GM23338 (cell line): ENCODE measurements around the gene AP2A2. TPM values are rescaled to one million over a fixed set of nuclear protein-coding genes. Genes with fewer than 3 reads are reported as not detected.

ENCODE experiments used
- ATAC-seq: fragments of 200-7000 bp; cut with Tn5 transposase; 3 replicates; pipeline ENCODE4 v1.9.1; 2020
- DNase-seq: peaks from one replicate; pipeline ENCODE4 v3.0.0-alpha.2; 2015; ENCODE audit warnings: low spot score
- H2AFZ ChIP-seq: fragments of 200-600 bp; sonication (generic); 2 replicates; pipeline ENCODE4 v1.8.0; 2016; ENCODE audit warnings: antibody characterized with exemption, mild to moderate bottlenecking, moderate library complexity
- H3F3A ChIP-seq: fragments of 200-600 bp; sonication (generic); replicated peaks from 2 replicates; pipeline ENCODE4 v1.8.0; 2017; ENCODE audit warnings: antibody characterized with exemption, mixed run types, low read depth
- H3K27ac ChIP-seq: fragments of 200-600 bp; sonication (generic); 2 replicates; pipeline ENCODE4 v1.6.1; 2016; ENCODE audit warnings: low read depth
- H3K27me3 ChIP-seq: fragments of 200-600 bp; sonication (generic); 2 replicates; pipeline ENCODE4 v1.8.0; 2016; ENCODE audit warnings: mild to moderate bottlenecking, mixed run types, moderate library complexity; ENCODE audit not compliant: insufficient read depth
- H3K36me3 ChIP-seq: fragments of 200-600 bp; sonication (generic); 2 replicates; pipeline ENCODE4 v1.8.0; 2016; ENCODE audit warnings: mild to moderate bottlenecking; ENCODE audit not compliant: insufficient read depth
- H3K4me1 ChIP-seq: fragments of 200-600 bp; sonication (generic); 2 replicates; pipeline ENCODE4 v1.8.0; 2016; ENCODE audit warnings: mild to moderate bottlenecking, moderate library complexity; ENCODE audit not compliant: insufficient read depth
- H3K4me2 ChIP-seq: fragments of 200-600 bp; sonication (generic); 2 replicates; pipeline ENCODE4 v1.7.1; 2017; ENCODE audit warnings: mixed run types
- H3K4me3 ChIP-seq: fragments of 200-600 bp; sonication (generic); 2 replicates; pipeline ENCODE4 v1.6.1; 2016; ENCODE audit warnings: mixed run types
- H3K79me2 ChIP-seq: fragments of 200-600 bp; sonication (generic); replicated peaks from 2 replicates; pipeline ENCODE4 v1.8.0; 2017; ENCODE audit warnings: mild to moderate bottlenecking; ENCODE audit not compliant: insufficient read depth
- H3K9me2 ChIP-seq: fragments of 200-600 bp; sonication (generic); 2 replicates; pipeline ENCODE4 v1.8.0; 2017; ENCODE audit not compliant: insufficient read depth
- H4K20me1 ChIP-seq: fragments of 200-600 bp; sonication (generic); replicated peaks from 2 replicates; pipeline ENCODE4 v1.8.0; 2017; ENCODE audit warnings: mild to moderate bottlenecking; ENCODE audit not compliant: insufficient read depth
- H3K27ac Mint-ChIP-seq: 2 replicates; pipeline ENCODE4 v1.8.0; 2020; ENCODE audit warnings: inconsistent platforms, mild to moderate bottlenecking, moderate library complexity, mixed read lengths
- H3K27me3 Mint-ChIP-seq: 3 replicates; pipeline ENCODE4 v1.8.0; 2022; ENCODE audit warnings: low read depth, mild to moderate bottlenecking, moderate library complexity, mixed read lengths, inconsistent platforms; ENCODE audit not compliant: insufficient read depth, poor library complexity
- H3K36me3 Mint-ChIP-seq: 3 replicates; pipeline ENCODE4 v1.8.0; 2021; ENCODE audit warnings: low read depth, mild to moderate bottlenecking, inconsistent platforms, moderate library complexity, mixed read lengths
- H3K4me1 Mint-ChIP-seq: 3 replicates; pipeline ENCODE4 v1.8.0; 2020; ENCODE audit warnings: mild to moderate bottlenecking, inconsistent platforms, mixed read lengths
- H3K4me3 Mint-ChIP-seq: 3 replicates; pipeline ENCODE4 v1.8.0; 2021; ENCODE audit warnings: moderate library complexity, mild to moderate bottlenecking, inconsistent platforms, mixed read lengths
- H3K9me3 Mint-ChIP-seq: 3 replicates; pipeline ENCODE4 v1.8.0; 2020; ENCODE audit warnings: moderate library complexity, mild to moderate bottlenecking, inconsistent platforms, mixed read lengths
- CREB1 ChIP-seq: fragments of 250-450 bp; sonication (Bioruptor Pico); IDR thresholded peaks from 2 replicates; pipeline ENCODE4 v1.5.0; 2020; ENCODE audit warnings: low read depth, mild to moderate bottlenecking, moderate library complexity
- JUNB ChIP-seq: IDR thresholded peaks from one replicate; pipeline ENCODE4 v1.6.1; 2016; ENCODE audit warnings: antibody characterized with exemption; ENCODE audit not compliant: unreplicated experiment
- POLR2AphosphoS5 ChIP-seq: IDR thresholded peaks from 2 replicates; pipeline ENCODE4 v1.6.1; 2016; ENCODE audit warnings: antibody characterized with exemption, low read depth
- STAT1 ChIP-seq: IDR thresholded peaks from one replicate; pipeline ENCODE4 v1.6.1; 2016; ENCODE audit warnings: antibody characterized with exemption; ENCODE audit not compliant: unreplicated experiment
- ZNF114 ChIP-seq: fragments of 250-450 bp; sonication (Bioruptor Pico); IDR thresholded peaks from 2 replicates; pipeline ENCODE4 v1.5.0; 2020; ENCODE audit warnings: mild to moderate bottlenecking, moderate library complexity
- polyA plus RNA-seq: library from polyadenylated mRNA; unstranded; fragments of >200 nt; fragmentation: Nextera tagmentation; extraction: Ambion mirVana; gene quantifications from 2 replicates; pipeline ENCODE4 v1.2.1, GENCODE V29; 2016
- total RNA-seq: library from RNA; depleted of rRNA; stranded (reverse); fragments of >200 nt; shearing (Covaris generic); gene quantifications from 2 replicates; pipeline ENCODE4 v1.2.3, GENCODE V29; 2014
- TF ChIP-seq, protein P1 (sequence below), 2 experiments: fragments of 200-600 bp in 1 of 2; sonication (generic) in 1 of 2; conservative IDR thresholded peaks; 2 replicates each; pipeline versions ENCODE4 v1.5.1 to v1.6.1; 2016 to 2017; ENCODE audit warnings: antibody characterized with exemption in 2 of 2, low read depth in 2 of 2, mild to moderate bottlenecking in 2 of 2, moderate library complexity in 1 of 2
- TF ChIP-seq, protein P2 (sequence below): IDR thresholded peaks from one replicate; pipeline ENCODE4 v1.6.1; 2018; ENCODE audit warnings: antibody characterized with exemption; ENCODE audit not compliant: unreplicated experiment
- TF ChIP-seq, protein P3 (sequence below): IDR thresholded peaks from 2 replicates; pipeline ENCODE4 v1.6.1; 2016; ENCODE audit warnings: antibody characterized with exemption
- TF ChIP-seq, protein P4 (sequence below): fragments of 250-450 bp; sonication (Bioruptor Pico); IDR thresholded peaks from 2 replicates; pipeline ENCODE4 v1.5.0; 2020; ENCODE audit warnings: mild to moderate bottlenecking, moderate library complexity

AP2A2 gene
- total and polyA plus RNA-seq, 2 experiments from 2014 or later, result 23.7 to 47.5 TPM

DNA sequence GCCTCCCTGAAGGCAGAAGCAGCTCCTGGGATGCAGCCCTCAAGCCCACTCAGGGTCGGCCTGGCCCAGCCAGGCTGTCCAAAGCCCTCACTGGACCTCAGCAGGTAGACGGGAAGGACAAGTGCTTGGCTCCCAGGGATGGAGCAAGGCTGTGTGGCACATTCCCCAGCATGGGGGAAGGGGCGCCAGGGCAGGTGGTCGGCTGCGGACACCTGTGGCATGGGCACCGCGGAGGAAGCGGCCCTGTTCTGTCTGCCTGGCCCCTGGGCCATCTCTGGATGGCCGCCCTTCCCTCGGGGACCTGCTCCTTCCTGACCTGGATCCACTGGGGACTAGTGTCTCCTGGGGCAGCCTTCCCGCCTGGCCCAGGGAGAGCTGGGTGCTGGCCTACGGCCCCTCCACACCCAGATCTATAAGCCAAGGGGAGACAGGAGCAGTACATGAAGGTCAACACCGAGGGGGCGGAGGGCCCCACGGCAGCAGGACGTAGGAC lies 41.0 kb upstream of the AP2A2 start (continued):
- TF ChIP-seq, protein P1, sequence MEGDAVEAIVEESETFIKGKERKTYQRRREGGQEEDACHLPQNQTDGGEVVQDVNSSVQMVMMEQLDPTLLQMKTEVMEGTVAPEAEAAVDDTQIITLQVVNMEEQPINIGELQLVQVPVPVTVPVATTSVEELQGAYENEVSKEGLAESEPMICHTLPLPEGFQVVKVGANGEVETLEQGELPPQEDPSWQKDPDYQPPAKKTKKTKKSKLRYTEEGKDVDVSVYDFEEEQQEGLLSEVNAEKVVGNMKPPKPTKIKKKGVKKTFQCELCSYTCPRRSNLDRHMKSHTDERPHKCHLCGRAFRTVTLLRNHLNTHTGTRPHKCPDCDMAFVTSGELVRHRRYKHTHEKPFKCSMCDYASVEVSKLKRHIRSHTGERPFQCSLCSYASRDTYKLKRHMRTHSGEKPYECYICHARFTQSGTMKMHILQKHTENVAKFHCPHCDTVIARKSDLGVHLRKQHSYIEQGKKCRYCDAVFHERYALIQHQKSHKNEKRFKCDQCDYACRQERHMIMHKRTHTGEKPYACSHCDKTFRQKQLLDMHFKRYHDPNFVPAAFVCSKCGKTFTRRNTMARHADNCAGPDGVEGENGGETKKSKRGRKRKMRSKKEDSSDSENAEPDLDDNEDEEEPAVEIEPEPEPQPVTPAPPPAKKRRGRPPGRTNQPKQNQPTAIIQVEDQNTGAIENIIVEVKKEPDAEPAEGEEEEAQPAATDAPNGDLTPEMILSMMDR (conservative IDR thresholded peaks at IDR 0.05; ENCODE audit: low read depth in 2 of 2), result no peak
- TF ChIP-seq ZNF114 (CRISPR knock-in tag), result no peak
- TF ChIP-seq, protein P2, sequence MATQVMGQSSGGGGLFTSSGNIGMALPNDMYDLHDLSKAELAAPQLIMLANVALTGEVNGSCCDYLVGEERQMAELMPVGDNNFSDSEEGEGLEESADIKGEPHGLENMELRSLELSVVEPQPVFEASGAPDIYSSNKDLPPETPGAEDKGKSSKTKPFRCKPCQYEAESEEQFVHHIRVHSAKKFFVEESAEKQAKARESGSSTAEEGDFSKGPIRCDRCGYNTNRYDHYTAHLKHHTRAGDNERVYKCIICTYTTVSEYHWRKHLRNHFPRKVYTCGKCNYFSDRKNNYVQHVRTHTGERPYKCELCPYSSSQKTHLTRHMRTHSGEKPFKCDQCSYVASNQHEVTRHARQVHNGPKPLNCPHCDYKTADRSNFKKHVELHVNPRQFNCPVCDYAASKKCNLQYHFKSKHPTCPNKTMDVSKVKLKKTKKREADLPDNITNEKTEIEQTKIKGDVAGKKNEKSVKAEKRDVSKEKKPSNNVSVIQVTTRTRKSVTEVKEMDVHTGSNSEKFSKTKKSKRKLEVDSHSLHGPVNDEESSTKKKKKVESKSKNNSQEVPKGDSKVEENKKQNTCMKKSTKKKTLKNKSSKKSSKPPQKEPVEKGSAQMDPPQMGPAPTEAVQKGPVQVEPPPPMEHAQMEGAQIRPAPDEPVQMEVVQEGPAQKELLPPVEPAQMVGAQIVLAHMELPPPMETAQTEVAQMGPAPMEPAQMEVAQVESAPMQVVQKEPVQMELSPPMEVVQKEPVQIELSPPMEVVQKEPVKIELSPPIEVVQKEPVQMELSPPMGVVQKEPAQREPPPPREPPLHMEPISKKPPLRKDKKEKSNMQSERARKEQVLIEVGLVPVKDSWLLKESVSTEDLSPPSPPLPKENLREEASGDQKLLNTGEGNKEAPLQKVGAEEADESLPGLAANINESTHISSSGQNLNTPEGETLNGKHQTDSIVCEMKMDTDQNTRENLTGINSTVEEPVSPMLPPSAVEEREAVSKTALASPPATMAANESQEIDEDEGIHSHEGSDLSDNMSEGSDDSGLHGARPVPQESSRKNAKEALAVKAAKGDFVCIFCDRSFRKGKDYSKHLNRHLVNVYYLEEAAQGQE, result no peak
- no peak for TF ChIP-seq CREB1 (CRISPR knock-in tag)
- TF ChIP-seq POLR2AphosphoS5, result no peak

DNA sequence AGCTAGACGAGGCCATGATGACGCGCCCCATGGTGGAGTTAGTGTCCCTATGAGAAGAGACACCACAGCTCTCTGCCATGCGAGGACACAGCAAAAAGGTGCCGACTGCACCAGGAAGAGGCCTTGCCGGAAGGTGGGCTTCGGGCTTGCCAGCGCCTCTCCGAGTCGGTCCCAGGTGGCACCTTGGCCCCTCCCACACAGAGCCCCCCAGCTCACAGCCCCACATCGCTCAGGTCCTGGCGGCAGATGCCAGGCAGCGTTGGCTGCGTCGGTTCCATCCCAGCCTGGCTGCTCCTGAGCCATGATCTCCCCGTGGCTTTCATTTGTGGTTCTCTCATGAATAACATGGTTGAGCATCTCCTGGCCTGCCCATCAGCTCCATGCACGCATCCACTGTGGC lies 39.1 kb upstream of the AP2A2 start:
- Histone ChIP-seq H3K4me2 (no peak overlapping the region), H3K27me3 (no peaks in the 10 kb centered on the region), H3K4me3 (no peak overlapping the region), H3K9me2 (no peaks in the 10 kb centered on the region), H4K20me1 (0 out of 2 replicates have a peak, but pooled peaks cover 3% of the 10 kb centered on the region), H3K27ac (no peak overlapping the region), H3F3A (no peaks in the 10 kb centered on the region), H2AFZ (no peak overlapping the region), H3K79me2 (no peaks in the 10 kb centered on the region), H3K4me1 (no peaks in the 10 kb centered on the region; the same call in 1 of the 2 replicates), H3K36me3 (no peaks in the 10 kb centered on the region)
- ATAC-seq (no peak), DNase-seq (no peak)
- H3K4me3 Mint-ChIP-seq, result no peak overlapping the region; the same call in 2 of the 3 replicates
- peaks cover 5% of the 10 kb centered on the region; the same call in 2 of the 3 replicates for H3K4me1 Mint-ChIP-seq
- peaks cover 3% of the 10 kb centered on the region; the same call in 2 of the 3 replicates for H3K9me3 Mint-ChIP-seq
- peaks cover 18% of the 10 kb centered on the region for H3K27me3 Mint-ChIP-seq
- H3K27ac Mint-ChIP-seq, result no peak overlapping the region
- H3K36me3 Mint-ChIP-seq, result peaks cover 27% of the 10 kb centered on the region
- TF ChIP-seq JUNB (no peak), ZNF114 (CRISPR knock-in tag) (no peak), POLR2AphosphoS5 (no peak), STAT1 (no peak)
- TF ChIP-seq, protein P1 (conservative IDR thresholded peaks at IDR 0.05; ENCODE audit: low read depth in 2 of 2), result no peak
- TF ChIP-seq, protein P3, sequence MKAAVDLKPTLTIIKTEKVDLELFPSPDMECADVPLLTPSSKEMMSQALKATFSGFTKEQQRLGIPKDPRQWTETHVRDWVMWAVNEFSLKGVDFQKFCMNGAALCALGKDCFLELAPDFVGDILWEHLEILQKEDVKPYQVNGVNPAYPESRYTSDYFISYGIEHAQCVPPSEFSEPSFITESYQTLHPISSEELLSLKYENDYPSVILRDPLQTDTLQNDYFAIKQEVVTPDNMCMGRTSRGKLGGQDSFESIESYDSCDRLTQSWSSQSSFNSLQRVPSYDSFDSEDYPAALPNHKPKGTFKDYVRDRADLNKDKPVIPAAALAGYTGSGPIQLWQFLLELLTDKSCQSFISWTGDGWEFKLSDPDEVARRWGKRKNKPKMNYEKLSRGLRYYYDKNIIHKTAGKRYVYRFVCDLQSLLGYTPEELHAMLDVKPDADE, result no peak
- TF ChIP-seq, protein P4, sequence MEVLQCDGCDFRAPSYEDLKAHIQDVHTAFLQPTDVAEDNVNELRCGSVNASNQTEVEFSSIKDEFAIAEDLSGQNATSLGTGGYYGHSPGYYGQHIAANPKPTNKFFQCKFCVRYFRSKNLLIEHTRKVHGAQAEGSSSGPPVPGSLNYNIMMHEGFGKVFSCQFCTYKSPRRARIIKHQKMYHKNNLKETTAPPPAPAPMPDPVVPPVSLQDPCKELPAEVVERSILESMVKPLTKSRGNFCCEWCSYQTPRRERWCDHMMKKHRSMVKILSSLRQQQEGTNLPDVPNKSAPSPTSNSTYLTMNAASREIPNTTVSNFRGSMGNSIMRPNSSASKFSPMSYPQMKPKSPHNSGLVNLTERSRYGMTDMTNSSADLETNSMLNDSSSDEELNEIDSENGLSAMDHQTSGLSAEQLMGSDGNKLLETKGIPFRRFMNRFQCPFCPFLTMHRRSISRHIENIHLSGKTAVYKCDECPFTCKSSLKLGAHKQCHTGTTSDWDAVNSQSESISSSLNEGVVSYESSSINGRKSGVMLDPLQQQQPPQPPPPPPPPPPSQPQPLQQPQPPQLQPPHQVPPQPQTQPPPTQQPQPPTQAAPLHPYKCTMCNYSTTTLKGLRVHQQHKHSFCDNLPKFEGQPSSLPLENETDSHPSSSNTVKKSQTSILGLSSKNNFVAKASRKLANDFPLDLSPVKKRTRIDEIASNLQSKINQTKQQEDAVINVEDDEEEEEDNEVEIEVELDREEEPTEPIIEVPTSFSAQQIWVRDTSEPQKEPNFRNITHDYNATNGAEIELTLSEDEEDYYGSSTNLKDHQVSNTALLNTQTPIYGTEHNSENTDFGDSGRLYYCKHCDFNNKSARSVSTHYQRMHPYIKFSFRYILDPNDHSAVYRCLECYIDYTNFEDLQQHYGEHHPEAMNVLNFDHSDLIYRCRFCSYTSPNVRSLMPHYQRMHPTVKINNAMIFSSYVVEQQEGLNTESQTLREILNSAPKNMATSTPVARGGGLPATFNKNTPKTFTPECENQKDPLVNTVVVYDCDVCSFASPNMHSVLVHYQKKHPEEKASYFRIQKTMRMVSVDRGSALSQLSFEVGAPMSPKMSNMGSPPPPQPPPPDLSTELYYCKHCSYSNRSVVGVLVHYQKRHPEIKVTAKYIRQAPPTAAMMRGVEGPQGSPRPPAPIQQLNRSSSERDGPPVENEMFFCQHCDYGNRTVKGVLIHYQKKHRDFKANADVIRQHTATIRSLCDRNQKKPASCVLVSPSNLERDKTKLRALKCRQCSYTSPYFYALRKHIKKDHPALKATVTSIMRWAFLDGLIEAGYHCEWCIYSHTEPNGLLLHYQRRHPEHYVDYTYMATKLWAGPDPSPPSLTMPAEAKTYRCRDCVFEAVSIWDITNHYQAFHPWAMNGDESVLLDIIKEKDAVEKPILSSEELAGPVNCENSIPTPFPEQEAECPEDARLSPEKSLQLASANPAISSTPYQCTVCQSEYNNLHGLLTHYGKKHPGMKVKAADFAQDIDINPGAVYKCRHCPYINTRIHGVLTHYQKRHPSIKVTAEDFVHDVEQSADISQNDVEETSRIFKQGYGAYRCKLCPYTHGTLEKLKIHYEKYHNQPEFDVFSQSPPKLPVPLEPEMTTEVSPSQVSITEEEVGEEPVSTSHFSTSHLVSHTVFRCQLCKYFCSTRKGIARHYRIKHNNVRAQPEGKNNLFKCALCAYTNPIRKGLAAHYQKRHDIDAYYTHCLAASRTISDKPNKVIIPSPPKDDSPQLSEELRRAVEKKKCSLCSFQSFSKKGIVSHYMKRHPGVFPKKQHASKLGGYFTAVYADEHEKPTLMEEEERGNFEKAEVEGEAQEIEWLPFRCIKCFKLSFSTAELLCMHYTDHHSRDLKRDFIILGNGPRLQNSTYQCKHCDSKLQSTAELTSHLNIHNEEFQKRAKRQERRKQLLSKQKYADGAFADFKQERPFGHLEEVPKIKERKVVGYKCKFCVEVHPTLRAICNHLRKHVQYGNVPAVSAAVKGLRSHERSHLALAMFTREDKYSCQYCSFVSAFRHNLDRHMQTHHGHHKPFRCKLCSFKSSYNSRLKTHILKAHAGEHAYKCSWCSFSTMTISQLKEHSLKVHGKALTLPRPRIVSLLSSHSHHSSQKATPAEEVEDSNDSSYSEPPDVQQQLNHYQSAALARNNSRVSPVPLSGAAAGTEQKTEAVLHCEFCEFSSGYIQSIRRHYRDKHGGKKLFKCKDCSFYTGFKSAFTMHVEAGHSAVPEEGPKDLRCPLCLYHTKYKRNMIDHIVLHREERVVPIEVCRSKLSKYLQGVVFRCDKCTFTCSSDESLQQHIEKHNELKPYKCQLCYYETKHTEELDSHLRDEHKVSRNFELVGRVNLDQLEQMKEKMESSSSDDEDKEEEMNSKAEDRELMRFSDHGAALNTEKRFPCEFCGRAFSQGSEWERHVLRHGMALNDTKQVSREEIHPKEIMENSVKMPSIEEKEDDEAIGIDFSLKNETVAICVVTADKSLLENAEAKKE, result no peak
